ENCODE results near the gene ACVR1. TPM values are rescaled to one million over a fixed set of nuclear protein-coding genes. Genes with fewer than 3 reads are reported as not detected.

The ACVR1 gene
- total and polyA plus RNA-seq, 2 of the 13 experiments (the other 11 are each of a cell fraction or from before 2014, with no cell fraction given): 2.3 to 5.4 TPM

DNA sequence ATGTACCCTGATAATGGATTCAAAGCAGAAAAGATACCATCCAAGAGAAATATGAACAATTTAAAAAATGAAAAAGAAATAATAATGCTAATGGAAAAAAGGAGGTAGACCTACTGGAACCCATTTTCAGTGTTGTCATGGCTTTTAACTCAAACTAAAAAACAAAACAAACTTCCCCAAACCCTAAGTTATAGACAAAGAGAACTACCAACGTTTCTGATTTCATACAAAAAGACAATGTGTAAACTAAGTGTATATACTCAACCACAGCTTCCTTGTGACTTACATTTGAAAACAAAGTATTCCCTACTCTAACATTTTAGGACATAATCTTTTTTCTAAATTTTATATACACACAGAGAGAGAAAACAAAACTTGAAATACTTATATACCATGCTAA lies 45.9 kb downstream of the ACVR1 start:
- CTCF ChIA-PET (ENCODE audit: low intra/inter-chr PET ratio, low total read pairs): no interaction called here

More for the DNA sequence above, 45.9 kb downstream of the ACVR1 start:
- DNase-seq (ENCODE audit: low spot score) (no peak), FAIRE-seq (no peak), ATAC-seq (no peak)
- Histone ChIP-seq H3K79me2 (ENCODE audit: insufficient read depth, low read length) (no peaks in the 10 kb centered on the region), H3K4me3 (replicated peaks in 1 of 3; ENCODE audit: insufficient read depth in 1 of 3, low read depth in 2 of 3, low read length in 3 of 3) (no peak overlapping the region), H2AFZ (ENCODE audit: low read length) (no peak overlapping the region), H4K20me1 (ENCODE audit: insufficient read depth, low read length) (no peaks in the 10 kb centered on the region), H3K4me1 (ENCODE audit: insufficient read depth, low read length) (peaks cover 8% of the 10 kb centered on the region), H3K9me3 (ENCODE audit: low read length) (no peaks in the 10 kb centered on the region), H3K36me3 (replicated peaks in 1 of 2; ENCODE audit: control insufficient read depth in 1 of 2, insufficient read depth in 2 of 2, low read length in 2 of 2) (no peaks in the 10 kb centered on the region), H3K4me2 (ENCODE audit: low read depth, low read length) (no peak overlapping the region), H3K27me3 (ENCODE audit: control insufficient read depth in 1 of 2, insufficient read depth in 2 of 2, low read length in 2 of 2) (no peaks in the 10 kb centered on the region), H3K27ac (ENCODE audit: extremely low read length, insufficient read depth, low read length) (no peak overlapping the region), H3K9ac (ENCODE audit: insufficient read depth, low read depth, low read length) (no peak overlapping the region)
- POLR2A ChIA-PET: no interaction called here
- BruUV-seq (replicated peaks): no TSS peak
- intact Hi-C loops (cut with micrococcal nuclease; ENCODE audit: unreplicated experiment) (no loop called here), in situ Hi-C loops (cut with HindIII; ENCODE audit: extremely low pct_ligation_motif_present, low pct_unique_long_range_greater_than_20kb) (no loop called here)
- 93% methylated on average over 1 of the region's 1 CpG for whole genome bisulfite sequencing (ENCODE audit: low lambda C conversion rate)
- TF ChIP-seq CHD2 (IDR thresholded peaks at IDR 0.05; ENCODE audit: low read depth, low read length) (no peak), PRMT3 (CRISPR knock-in tag; IDR thresholded peaks at IDR 0.05; ENCODE audit: borderline replicate concordance, low read depth) (no peak), NAIF1 (CRISPR knock-in tag; IDR thresholded peaks at IDR 0.05; ENCODE audit: borderline replicate concordance) (no peak), HOXA3 (CRISPR knock-in tag; IDR thresholded peaks at IDR 0.05) (no peak), HNRNPUL1 (IDR thresholded peaks at IDR 0.05; ENCODE audit: low read depth, low read length) (no peak), CENPBD1 (CRISPR knock-in tag; IDR thresholded peaks at IDR 0.05; ENCODE audit: borderline replicate concordance, low read depth) (no peak), TOE1 (CRISPR knock-in tag; IDR thresholded peaks at IDR 0.05) (no peak), ZNF773 (CRISPR knock-in tag; IDR thresholded peaks at IDR 0.05; ENCODE audit: borderline replicate concordance) (no peak), ZNF883 (CRISPR knock-in tag; IDR thresholded peaks at IDR 0.05; ENCODE audit: not compliant biosample characterization) (no peak), ZNF580 (CRISPR knock-in tag; IDR thresholded peaks at IDR 0.05; ENCODE audit: borderline replicate concordance, low read depth) (no peak), SRY (CRISPR knock-in tag; IDR thresholded peaks at IDR 0.05) (no peak), ZNF777 (CRISPR knock-in tag; IDR thresholded peaks at IDR 0.05) (no peak)
- TF ChIP-seq, protein P1, sequence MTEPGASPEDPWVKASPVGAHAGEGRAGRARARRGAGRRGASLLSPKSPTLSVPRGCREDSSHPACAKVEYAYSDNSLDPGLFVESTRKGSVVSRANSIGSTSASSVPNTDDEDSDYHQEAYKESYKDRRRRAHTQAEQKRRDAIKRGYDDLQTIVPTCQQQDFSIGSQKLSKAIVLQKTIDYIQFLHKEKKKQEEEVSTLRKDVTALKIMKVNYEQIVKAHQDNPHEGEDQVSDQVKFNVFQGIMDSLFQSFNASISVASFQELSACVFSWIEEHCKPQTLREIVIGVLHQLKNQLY (CRISPR knock-in tag; IDR thresholded peaks at IDR 0.05): no peak
